Fibroblast of peridontal ligament (primary cell): ENCODE results near the gene FAIM2.

Experiments
- DNase-seq: peaks from one replicate; pipeline ENCODE4 v3.0.0-alpha.2; 2010; ENCODE audit errors: extremely low read depth

Gene FAIM2

GRCh38 chr12:49903700-49904423 is at the start of gene FAIM2:
FAIM2 (minus strand) TSS chr12:49903900; CDS start chr12:49903792, 108 bp downstream.
- peak; percentile 79 for DNase-seq

- DNase-seq, result no peak
These were observed 49.5 kb upstream of the FAIM2 start for GRCh38 chr12:49953151-49953550.

GRCh38 chr12:49952391-49953055 is 48.8 kb upstream of the FAIM2 start:
- DNase-seq, result no peak

- DNase-seq, result no peak
These were observed 47.9 kb upstream of the FAIM2 start for GRCh38 chr12:49951411-49952240.

- DNase-seq, result no peak
These were observed 46.9 kb upstream of the FAIM2 start, which contains the start of gene AQP2 for GRCh38 chr12:49950273-49951251. AQP2 (plus strand) TSS chr12:49950737; CDS start chr12:49950831, 94 bp downstream.

- DNase-seq, result no peak
These were observed 46.2 kb upstream of the FAIM2 start for GRCh38 chr12:49949866-49950265.

GRCh38 chr12:49948866-49949845 is 45.5 kb upstream of the FAIM2 start:
- DNase-seq, result no peak

- no peak for DNase-seq
These were observed 44.0 kb upstream of the FAIM2 start for GRCh38 chr12:49947593-49948226.

- no peak for DNase-seq
These were observed 42.8 kb upstream of the FAIM2 start for GRCh38 chr12:49946497-49946896.

GRCh38 chr12:49946086-49946485 is 42.4 kb upstream of the FAIM2 start:
- no peak for DNase-seq

GRCh38 chr12:49945394-49946080 is 41.8 kb upstream of the FAIM2 start:
- DNase-seq, result peak; percentile 63

- DNase-seq, result no peak
These were observed 41.0 kb upstream of the FAIM2 start for GRCh38 chr12:49944718-49945117.

GRCh38 chr12:49944046-49944445 is 40.3 kb upstream of the FAIM2 start:
- no peak for DNase-seq

- DNase-seq, result no peak
These were observed 39.9 kb upstream of the FAIM2 start for GRCh38 chr12:49943625-49943960.

- DNase-seq, result no peak
These were observed 39.4 kb upstream of the FAIM2 start for GRCh38 chr12:49942921-49943624.

GRCh38 chr12:49942512-49942893 is 38.8 kb upstream of the FAIM2 start:
- no peak for DNase-seq

- DNase-seq, result no peak
These were observed 38.1 kb upstream of the FAIM2 start for GRCh38 chr12:49941556-49942511.
